ENCODE data around the gene RBM5.

DNA sequence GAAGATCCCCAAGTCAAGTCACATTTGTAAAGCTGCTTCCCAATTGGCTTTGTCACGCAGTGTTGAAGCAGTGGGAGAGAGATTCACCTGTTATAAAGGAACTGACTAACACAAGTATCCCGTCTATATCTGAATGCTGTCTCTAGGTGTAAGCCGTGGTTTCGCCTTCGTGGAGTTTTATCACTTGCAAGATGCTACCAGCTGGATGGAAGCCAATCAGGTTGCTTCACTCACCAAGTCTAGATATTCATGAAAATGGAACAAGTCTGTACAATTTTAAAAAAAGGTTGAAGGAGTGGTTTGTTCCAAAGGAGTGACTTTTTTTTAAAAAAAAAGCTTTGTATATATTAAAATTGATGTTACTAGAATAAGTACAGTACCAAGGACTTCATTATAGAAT lies 11.7 kb downstream of the RBM5 start:
- TF ChIP-seq, protein P1, sequence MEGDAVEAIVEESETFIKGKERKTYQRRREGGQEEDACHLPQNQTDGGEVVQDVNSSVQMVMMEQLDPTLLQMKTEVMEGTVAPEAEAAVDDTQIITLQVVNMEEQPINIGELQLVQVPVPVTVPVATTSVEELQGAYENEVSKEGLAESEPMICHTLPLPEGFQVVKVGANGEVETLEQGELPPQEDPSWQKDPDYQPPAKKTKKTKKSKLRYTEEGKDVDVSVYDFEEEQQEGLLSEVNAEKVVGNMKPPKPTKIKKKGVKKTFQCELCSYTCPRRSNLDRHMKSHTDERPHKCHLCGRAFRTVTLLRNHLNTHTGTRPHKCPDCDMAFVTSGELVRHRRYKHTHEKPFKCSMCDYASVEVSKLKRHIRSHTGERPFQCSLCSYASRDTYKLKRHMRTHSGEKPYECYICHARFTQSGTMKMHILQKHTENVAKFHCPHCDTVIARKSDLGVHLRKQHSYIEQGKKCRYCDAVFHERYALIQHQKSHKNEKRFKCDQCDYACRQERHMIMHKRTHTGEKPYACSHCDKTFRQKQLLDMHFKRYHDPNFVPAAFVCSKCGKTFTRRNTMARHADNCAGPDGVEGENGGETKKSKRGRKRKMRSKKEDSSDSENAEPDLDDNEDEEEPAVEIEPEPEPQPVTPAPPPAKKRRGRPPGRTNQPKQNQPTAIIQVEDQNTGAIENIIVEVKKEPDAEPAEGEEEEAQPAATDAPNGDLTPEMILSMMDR (IDR thresholded peaks at IDR 0.05): no peak
- TF ChIP-seq POLR2A (IDR thresholded peaks at IDR 0.05): no peak

All from lower leg skin (tissue), 3 donors.